HEK293T (cell line): Measurements from ENCODE around the gene RESF1.

Experiments
- ARNT ChIP-seq: fragments of 450-650 bp; IDR thresholded peaks from 2 replicates; pipeline ENCODE4 v1.6.1; 2017; ENCODE audit warnings: mild to moderate bottlenecking
- BHLHE40 ChIP-seq: fragments of 450-650 bp; IDR thresholded peaks from 2 replicates; pipeline ENCODE4 v1.6.1; 2016; ENCODE audit warnings: mild to moderate bottlenecking, moderate library complexity, borderline replicate concordance
- CTBP1 ChIP-seq: fragments of 450-650 bp; IDR thresholded peaks from 2 replicates; pipeline ENCODE4 v1.6.1; 2016; ENCODE audit warnings: borderline replicate concordance
- ELF4 ChIP-seq: fragments of 450-650 bp; IDR thresholded peaks from 2 replicates; pipeline ENCODE4 v1.6.1; 2017; ENCODE audit warnings: antibody characterized with exemption
- FOXA1 ChIP-seq: fragments of 450-650 bp; IDR thresholded peaks from 2 replicates; pipeline ENCODE4 v1.6.1; 2016; ENCODE audit warnings: mild to moderate bottlenecking
- FOXK2 ChIP-seq: fragments of 450-650 bp; IDR thresholded peaks from 2 replicates; pipeline ENCODE4 v1.6.1; 2016; ENCODE audit warnings: mild to moderate bottlenecking
- FOXM1 ChIP-seq: fragments of 450-650 bp; IDR thresholded peaks from 2 replicates; pipeline ENCODE4 v1.6.1; 2017; ENCODE audit warnings: mild to moderate bottlenecking, borderline replicate concordance
- HDGF ChIP-seq: fragments of 450-650 bp; IDR thresholded peaks from 2 replicates; pipeline ENCODE4 v1.6.1; 2017; ENCODE audit warnings: antibody characterized with exemption, borderline replicate concordance
- LEF1 ChIP-seq: fragments of 450-650 bp; IDR thresholded peaks from 2 replicates; pipeline ENCODE4 v1.6.1; 2017; ENCODE audit warnings: mild to moderate bottlenecking, borderline replicate concordance
- NFRKB ChIP-seq: fragments of 450-650 bp; IDR thresholded peaks from 2 replicates; pipeline ENCODE4 v1.6.1; 2016; ENCODE audit warnings: mild to moderate bottlenecking, moderate library complexity
- SP1 ChIP-seq: fragments of 450-650 bp; IDR thresholded peaks from 2 replicates; pipeline ENCODE4 v1.6.1; 2017
- SUZ12 ChIP-seq: fragments of 450-650 bp; IDR thresholded peaks from 2 replicates; pipeline ENCODE4 v1.6.1; 2016; ENCODE audit warnings: mild to moderate bottlenecking
- TARDBP ChIP-seq: fragments of 450-650 bp; IDR thresholded peaks from 2 replicates; pipeline ENCODE4 v1.6.1; 2016
- ZNF384 ChIP-seq: fragments of 450-650 bp; IDR thresholded peaks from 2 replicates; pipeline ENCODE4 v1.6.1; 2016

DNA sequence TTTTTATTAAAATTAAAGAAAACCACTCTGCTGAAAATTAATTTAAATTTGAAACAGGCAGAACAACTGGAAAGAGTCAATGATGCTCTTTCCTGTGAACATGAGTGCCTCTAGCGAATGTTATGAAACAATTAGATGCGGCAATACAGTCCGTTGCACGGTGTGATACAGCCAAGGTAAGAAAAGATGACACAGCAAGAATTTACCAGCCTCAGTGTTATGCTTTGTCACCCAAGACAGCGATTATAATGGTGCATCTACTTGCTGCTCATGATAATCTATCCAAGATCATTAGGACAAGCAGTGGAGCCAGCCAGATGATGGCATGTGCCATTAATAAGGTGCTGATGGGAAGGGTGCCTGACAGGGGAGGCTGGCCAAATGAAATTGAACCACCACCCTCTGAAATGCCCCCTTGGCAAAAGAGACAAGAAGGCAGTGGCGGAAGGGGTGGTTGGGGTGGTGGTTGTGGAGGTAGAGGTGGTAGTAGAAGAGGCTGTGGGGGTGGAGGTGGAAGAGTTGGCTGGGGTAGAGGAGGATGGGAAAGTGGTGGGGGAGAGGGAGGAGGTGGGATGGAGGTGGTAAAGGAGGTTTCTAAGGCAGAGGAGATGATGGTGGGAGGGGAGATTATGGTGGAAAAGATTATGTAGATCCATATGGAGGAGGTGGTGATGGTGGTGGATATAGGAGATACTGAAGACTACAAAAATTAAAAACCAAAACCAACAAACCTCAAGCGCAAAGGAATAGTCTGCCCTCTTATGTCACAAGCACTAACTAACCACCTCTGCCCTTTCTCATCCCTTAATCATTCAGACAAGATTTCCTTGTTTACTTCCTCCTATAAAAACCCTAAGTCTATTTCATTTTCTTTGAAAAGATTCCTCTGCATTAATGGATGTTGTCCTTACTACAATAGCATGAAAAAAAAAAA is 4.0 kb upstream of the RESF1 start:
- TF ChIP-seq BHLHE40: no peak
- no peak for TF ChIP-seq HDGF
- TF ChIP-seq LEF1: no peak
- no peak for TF ChIP-seq TARDBP
- TF ChIP-seq SP1: no peak
- TF ChIP-seq FOXM1: no peak
- TF ChIP-seq SUZ12: no peak
- no peak for TF ChIP-seq NFRKB
- no peak for TF ChIP-seq ARNT
- TF ChIP-seq FOXK2: no peak
- no peak for TF ChIP-seq FOXA1
- no peak for TF ChIP-seq ELF4
- no peak for TF ChIP-seq CTBP1
- TF ChIP-seq ZNF384: no peak
